Calu3 (cell line): ENCODE data around the gene TTLL8. TPM values are rescaled to one million over a fixed set of nuclear protein-coding genes. Genes with fewer than 3 reads are reported as not detected.

Experiments used
- BruUV-seq: library from RNA; stranded (reverse); fragments of 400-500 nt; replicated peaks from 2 replicates; lab custom pipeline; 2021; lab: Mats Ljungman, UMichigan
- CTCF ChIA-PET: fragments of 300-600 bp; sonication (Branson Sonifier 250); formaldehyde crosslinking; loops from one replicate; lab custom pipeline; 2022; ENCODE audit warnings: antibody characterized with exemption; lab: Charles Lee
- DNase-seq: peaks from one replicate; pipeline ENCODE4 v3.0.0; 2022
- H3K27ac Mint-ChIP-seq: one replicate; pipeline ENCODE4 v1.8.0; 2022; ENCODE audit warnings: mixed read lengths; ENCODE audit not compliant: unreplicated experiment
- H3K27me3 Mint-ChIP-seq: one replicate; pipeline ENCODE4 v1.8.0; 2022; ENCODE audit warnings: mixed read lengths; ENCODE audit not compliant: unreplicated experiment
- H3K36me3 Mint-ChIP-seq: one replicate; pipeline ENCODE4 v1.8.0; 2022; ENCODE audit warnings: mild to moderate bottlenecking, moderate library complexity, mixed read lengths; ENCODE audit not compliant: insufficient read depth, unreplicated experiment
- H3K4me1 Mint-ChIP-seq: one replicate; pipeline ENCODE4 v1.8.0; 2022; ENCODE audit warnings: mild to moderate bottlenecking, low read depth, mixed read lengths; ENCODE audit not compliant: unreplicated experiment
- H3K4me3 Mint-ChIP-seq: one replicate; pipeline ENCODE4 v1.8.0; 2022; ENCODE audit warnings: mild to moderate bottlenecking, low read depth, moderate library complexity, mixed read lengths; ENCODE audit not compliant: unreplicated experiment
- H3K9me3 Mint-ChIP-seq: one replicate; pipeline ENCODE4 v1.8.0; 2022; ENCODE audit warnings: low read depth, mixed read lengths; ENCODE audit not compliant: unreplicated experiment
- CTCF ChIP-seq: fragments of 200-600 bp; IDR thresholded peaks from one replicate; pipeline ENCODE4 v1.8.0; 2022; ENCODE audit warnings: antibody characterized with exemption; ENCODE audit not compliant: unreplicated experiment
- intact Hi-C: fragments of 100-400 bp; cut with micrococcal nuclease; formaldehyde crosslinking; loops from one replicate; pipeline ENCODE4 v1.10.0; 2022; ENCODE audit not compliant: unreplicated experiment
- total RNA-seq: library from RNA; stranded (reverse); gene quantifications from 2 replicates; pipeline ENCODE4 v1.2.3, GENCODE V29; 2022

Gene TTLL8
- total RNA-seq, 1 experiment from 2014 or later = not detected

- CTCF ChIA-PET = no interaction called here
- H3K9me3 Mint-ChIP-seq = peaks cover 9% of the 10 kb centered on the region
- intact Hi-C loops = no loop called here
These were observed 18.2 kb downstream of the TTLL8 start for GRCh38 chr22:50039669-50040443.

GRCh38 chr22:50035976-50036724 lies 21.9 kb downstream of the TTLL8 start:
- no TSS peak for BruUV-seq
- H3K27me3 Mint-ChIP-seq = peaks cover 60% of the 10 kb centered on the region
- H3K27ac Mint-ChIP-seq = no peak overlapping the region
- CTCF ChIA-PET = no interaction called here
- intact Hi-C loops = no loop called here
- TF ChIP-seq CTCF = no peak
- peaks cover under 1% of the 10 kb centered on the region for H3K36me3 Mint-ChIP-seq
- DNase-seq = no peak
- H3K4me1 Mint-ChIP-seq = no peaks in the 10 kb centered on the region
- peaks cover 2% of the 10 kb centered on the region for H3K9me3 Mint-ChIP-seq
- H3K4me3 Mint-ChIP-seq = no peak overlapping the region

More at GRCh38 chr22:50039669-50040443, 18.2 kb downstream of the TTLL8 start:
- TF ChIP-seq CTCF = no peak
- no peak overlapping the region for H3K27ac Mint-ChIP-seq
- DNase-seq = no peak
- no peak overlapping the region for H3K4me3 Mint-ChIP-seq
- peaks cover 65% of the 10 kb centered on the region for H3K27me3 Mint-ChIP-seq
- no TSS peak for BruUV-seq
- H3K36me3 Mint-ChIP-seq = peaks cover 5% of the 10 kb centered on the region
- no peaks in the 10 kb centered on the region for H3K4me1 Mint-ChIP-seq

DNA sequence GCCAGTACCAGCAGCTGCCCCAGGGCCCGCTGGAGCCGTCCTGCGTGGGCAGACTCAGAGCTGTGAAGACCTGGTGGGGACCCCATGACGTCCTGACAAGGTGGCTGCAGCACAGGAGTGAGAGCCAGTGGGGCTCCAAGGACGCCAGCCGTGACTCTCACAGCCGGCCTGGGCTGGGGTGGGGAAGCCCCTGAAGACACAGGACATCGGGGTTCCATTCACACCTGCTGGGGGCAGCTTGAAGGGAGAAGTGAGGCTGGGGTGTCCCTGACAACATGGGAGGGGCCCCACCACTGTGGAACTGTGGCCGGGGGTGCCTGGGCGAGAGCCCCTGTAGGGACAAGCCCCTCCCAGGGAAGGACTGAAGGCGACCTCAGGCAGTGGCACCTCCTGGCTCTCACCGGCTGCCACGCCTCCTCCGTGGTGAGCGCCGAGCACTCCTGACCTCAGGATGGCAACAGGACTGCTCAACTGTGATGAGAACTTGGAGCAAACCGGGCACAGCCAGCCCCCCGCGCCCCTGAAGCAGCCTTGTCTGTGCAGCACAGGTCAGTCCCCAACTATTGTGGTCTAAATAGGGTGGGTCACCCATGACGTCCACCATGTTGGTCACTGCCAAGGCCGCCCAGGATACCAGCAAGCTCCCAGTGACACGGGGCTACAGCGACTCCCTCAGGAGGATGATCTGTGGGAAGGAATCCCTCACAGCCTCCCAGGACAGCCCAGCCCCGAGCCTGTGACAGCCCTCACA lies 22.8 kb downstream of the TTLL8 start:
- BruUV-seq = no TSS peak
- no peak for TF ChIP-seq CTCF
- Mint-ChIP-seq H3K36me3 (peaks cover 9% of the 10 kb centered on the region), H3K27ac (no peak overlapping the region), H3K9me3 (peaks cover 2% of the 10 kb centered on the region), H3K4me3 (no peak overlapping the region), H3K27me3 (peaks cover 56% of the 10 kb centered on the region), H3K4me1 (no peaks in the 10 kb centered on the region)
- DNase-seq = no peak
- CTCF ChIA-PET = no interaction called here
- intact Hi-C loops = no loop called here
